ENCODE measurements around the gene EFCAB8. TPM values are rescaled to one million over a fixed set of nuclear protein-coding genes. Genes with fewer than 3 reads are reported as not detected.
"Not testable (repeated sequence)": the region's sequence is repeated elsewhere in the genome, so short reads cannot be mapped to it uniquely, and the experiment has no call there.

EFCAB8 gene
- total RNA-seq, 1 experiment from 2014 or later, result 0.28 TPM

GRCh38 chr20:32968478-32969241, 109.9 kb downstream of the EFCAB8 start:
- Histone ChIP-seq H3K36me3 (no peaks in the 10 kb centered on the region), H3K27me3 (0 out of 2 replicates have a peak, but pooled peaks cover 5% of the 10 kb centered on the region), H3K27ac (no peak overlapping the region), H3K4me1 (peaks cover 20% of the 10 kb centered on the region), H3K4me3 (no peak overlapping the region), H3K9me3 (replicated peaks) (no peaks in the 10 kb centered on the region)
- no peak for DNase-seq

- H3K4me1 ChIP-seq, result peaks cover 20% of the 10 kb centered on the region
- H3K4me3 ChIP-seq, result no peak overlapping the region
- DNase-seq, result no peak
- H3K27ac ChIP-seq, result no peak overlapping the region
- H3K27me3 ChIP-seq, result 0 out of 2 replicates have a peak, but pooled peaks cover 5% of the 10 kb centered on the region
- H3K36me3 ChIP-seq, result no peaks in the 10 kb centered on the region
- H3K9me3 ChIP-seq (replicated peaks), result no peaks in the 10 kb centered on the region
These were observed 110.8 kb downstream of the EFCAB8 start for GRCh38 chr20:32969356-32970114.

GRCh38 chr20:32970115-32970972, 111.6 kb downstream of the EFCAB8 start:
- Histone ChIP-seq H3K27ac (no peak overlapping the region), H3K36me3 (no peaks in the 10 kb centered on the region), H3K27me3 (no peaks in the 10 kb centered on the region), H3K4me3 (no peak overlapping the region), H3K4me1 (peaks cover 20% of the 10 kb centered on the region), H3K9me3 (replicated peaks) (no peaks in the 10 kb centered on the region)
- DNase-seq, result peak in 1 of 2 experiments; percentile 5

GRCh38 chr20:32970973-32971300, 112.2 kb downstream of the EFCAB8 start:
- H3K9me3 ChIP-seq (replicated peaks), result no peaks in the 10 kb centered on the region
- H3K27me3 ChIP-seq, result no peaks in the 10 kb centered on the region
- peak in 1 of 2 experiments; percentile 4 for DNase-seq

GRCh38 chr20:32971703-32972161, 113.0 kb downstream of the EFCAB8 start:
- H3K9me3 ChIP-seq (replicated peaks), result no peaks in the 10 kb centered on the region
- peak; percentile 79 to 82 for DNase-seq
- H3K27ac ChIP-seq, result peak overlapping the region; percentile 54

More at GRCh38 chr20:32970973-32971300, 112.2 kb downstream of the EFCAB8 start:
- peak overlapping the region; percentile 54; the same call in 1 of the 2 replicates for H3K27ac ChIP-seq
- no peaks in the 10 kb centered on the region for H3K36me3 ChIP-seq
- no peak overlapping the region for H3K4me3 ChIP-seq
- peaks cover 20% of the 10 kb centered on the region for H3K4me1 ChIP-seq

GRCh38 chr20:32972181-32973076, 113.7 kb downstream of the EFCAB8 start:
- Histone ChIP-seq H3K4me1 (peaks cover 25% of the 10 kb centered on the region), H3K27ac (peak overlapping the region; percentile 54), H3K27me3 (no peaks in the 10 kb centered on the region), H3K4me3 (peak overlapping the region; percentile 7), H3K36me3 (no peaks in the 10 kb centered on the region), H3K9me3 (replicated peaks) (no peaks in the 10 kb centered on the region)
- DNase-seq, result peak in 1 of 2 experiments; percentile 69

More at GRCh38 chr20:32971703-32972161, 113.0 kb downstream of the EFCAB8 start:
- Histone ChIP-seq H3K4me3 (peak overlapping the region; percentile 7), H3K36me3 (no peaks in the 10 kb centered on the region), H3K4me1 (peaks cover 20% of the 10 kb centered on the region), H3K27me3 (no peaks in the 10 kb centered on the region)

- H3K4me3 ChIP-seq, result no peak overlapping the region
- no peaks in the 10 kb centered on the region for H3K9me3 ChIP-seq (replicated peaks)
- H3K36me3 ChIP-seq, result no peaks in the 10 kb centered on the region
- no peaks in the 10 kb centered on the region for H3K27me3 ChIP-seq
- H3K4me1 ChIP-seq, result peaks cover 33% of the 10 kb centered on the region
- DNase-seq, result no peak
- H3K27ac ChIP-seq, result no peak overlapping the region
These were observed 114.5 kb downstream of the EFCAB8 start for GRCh38 chr20:32973077-32973717.

GRCh38 chr20:32974204-32975064, 115.7 kb downstream of the EFCAB8 start:
- peaks cover 45% of the 10 kb centered on the region for H3K4me1 ChIP-seq
- not testable (repeated sequence) for H3K27ac ChIP-seq; H3K9me3 ChIP-seq (replicated peaks); H3K4me3 ChIP-seq; H3K36me3 ChIP-seq; H3K27me3 ChIP-seq; DNase-seq

- H3K4me3 ChIP-seq, DNase-seq: not testable (repeated sequence)
These were observed 116.4 kb downstream of the EFCAB8 start for GRCh38 chr20:32975121-32975520.

GRCh38 chr20:32975698-32976674, 117.3 kb downstream of the EFCAB8 start:
- DNase-seq, result no peak
- H3K4me1 ChIP-seq, result peaks cover 56% of the 10 kb centered on the region
- no peak overlapping the region for H3K4me3 ChIP-seq
- H3K27me3 ChIP-seq, result no peaks in the 10 kb centered on the region
- no peak overlapping the region for H3K27ac ChIP-seq
- H3K9me3 ChIP-seq (replicated peaks), result no peaks in the 10 kb centered on the region
- no peaks in the 10 kb centered on the region for H3K36me3 ChIP-seq

More at GRCh38 chr20:32975121-32975520, 116.4 kb downstream of the EFCAB8 start:
- peaks cover 52% of the 10 kb centered on the region for H3K4me1 ChIP-seq
- not testable (repeated sequence) for H3K27me3 ChIP-seq; H3K36me3 ChIP-seq; H3K9me3 ChIP-seq (replicated peaks); H3K27ac ChIP-seq

GRCh38 chr20:32976746-32977145, 118.0 kb downstream of the EFCAB8 start:
- no peaks in the 10 kb centered on the region for H3K36me3 ChIP-seq
- no peaks in the 10 kb centered on the region for H3K27me3 ChIP-seq
- H3K4me3 ChIP-seq, result no peak overlapping the region
- no peaks in the 10 kb centered on the region; the same call in 1 of the 2 replicates for H3K9me3 ChIP-seq (replicated peaks)
- no peak overlapping the region for H3K27ac ChIP-seq
- H3K4me1 ChIP-seq, result peaks cover 56% of the 10 kb centered on the region
- DNase-seq, result no peak

All from SJCRH30 (cell line).